GM12878 (cell line): ENCODE results near the gene SOX6. TPM values are rescaled to one million over a fixed set of nuclear protein-coding genes. Genes with fewer than 3 reads are reported as not detected.

Experiments used
- ATAC-seq: fragments of 200-7000 bp; cut with Tn5 transposase; 3 replicates; pipeline ENCODE4 v1.9.1; 2020; ENCODE audit warnings: mild to moderate bottlenecking, moderate library complexity
- BruUV-seq: library from RNA; stranded (reverse); fragments of 400-500 nt; replicated peaks from 2 replicates; lab custom pipeline; 2021; lab: Mats Ljungman, UMichigan
- CTCF ChIA-PET: fragments of 300-600 bp; sonication (Branson Sonifier 250); formaldehyde crosslinking; extraction: SDS; loops from one replicate; lab custom pipeline; 2021; ENCODE audit warnings: inconsistent platforms; lab: Yijun Ruan, JAX
- POLR2A ChIA-PET: fragments of 350-600 bp; formaldehyde crosslinking; extraction: SDS; loops from one replicate; lab custom pipeline; 2021; ENCODE audit warnings: inconsistent platforms; lab: Charles Lee
- RAD21 ChIA-PET: fragments of 300-600 bp; sonication (Branson Sonifier 250); formaldehyde crosslinking; loops from one replicate; lab custom pipeline; 2023; ENCODE audit warnings: antibody characterized with exemption; ENCODE audit not compliant: unreplicated experiment; lab: Charles Lee
- SMC1A ChIA-PET: fragments of 300-600 bp; sonication (Branson Sonifier 250); formaldehyde crosslinking; loops from one replicate; lab custom pipeline; 2023; ENCODE audit not compliant: unreplicated experiment, uncharacterized antibody; lab: Charles Lee
- DNase-seq: peaks from one replicate; pipeline ENCODE4 v3.0.0-alpha.2; 2011; ENCODE audit warnings: low read depth, low spot score
- FAIRE-seq: peaks from 3 replicates; lab custom pipeline; 2011; peaks lifted over from hg19 to GRCh38; lab: Jason Lieb, UNC
- H2AFZ ChIP-seq: 2 replicates; pipeline ENCODE4 v1.6.0; 2011; ENCODE audit warnings: low read depth, low read length, control low read depth; ENCODE audit not compliant: control insufficient read depth
- H3K27ac ChIP-seq: 2 replicates; pipeline ENCODE4 v1.5.1; 2011; ENCODE audit warnings: control low read depth; ENCODE audit not compliant: control insufficient read depth, insufficient read depth
- H3K27me3 ChIP-seq, 2 experiments: replicated peaks in 1 of 2; 2 replicates each; pipeline versions ENCODE4 v1.6.0 to v1.6.1; 2011; ENCODE audit warnings: low read length in 1 of 2; ENCODE audit not compliant: control insufficient read depth in 2 of 2, insufficient read depth in 2 of 2
- H3K36me3 ChIP-seq, 2 experiments: 2 replicates each; pipeline ENCODE4 v1.5.1; 2011; ENCODE audit warnings: low read length in 1 of 2; ENCODE audit not compliant: control insufficient read depth in 2 of 2, insufficient read depth in 2 of 2
- H3K4me1 ChIP-seq: 2 replicates; pipeline ENCODE4 v1.6.1; 2011; ENCODE audit warnings: mild to moderate bottlenecking, low read length, moderate library complexity, mixed read lengths; ENCODE audit not compliant: control insufficient read depth, insufficient read depth
- H3K4me2 ChIP-seq: 2 replicates; pipeline ENCODE4 v1.6.0; 2011; ENCODE audit warnings: control low read depth; ENCODE audit not compliant: control insufficient read depth, insufficient read depth
- H3K4me3 ChIP-seq: fragments of 200-600 bp; sonication (generic); 2 replicates; pipeline ENCODE4 v1.5.1; 2016
- H3K79me2 ChIP-seq: 2 replicates; pipeline ENCODE4 v1.6.0; 2011; ENCODE audit warnings: low read length; ENCODE audit not compliant: control insufficient read depth, insufficient read depth
- H3K9ac ChIP-seq: 2 replicates; pipeline ENCODE4 v1.8.0; 2011; ENCODE audit warnings: low read length, control low read depth, mixed read lengths; ENCODE audit not compliant: control insufficient read depth, insufficient read depth
- H3K9me3 ChIP-seq: replicated peaks from 3 replicates; pipeline ENCODE4 v1.5.1; 2011; ENCODE audit warnings: mild to moderate bottlenecking, low read length; ENCODE audit not compliant: control insufficient read depth, insufficient read depth
- H4K20me1 ChIP-seq: 2 replicates; pipeline ENCODE4 v1.6.0; 2011; ENCODE audit not compliant: control insufficient read depth, insufficient read depth
- ASH2L ChIP-seq: fragments of 300-600, 200-600 bp; sonication (generic); IDR thresholded peaks from 2 replicates; pipeline ENCODE4 v1.6.1; 2017; ENCODE audit warnings: low read depth, mild to moderate bottlenecking, borderline replicate concordance
- BMI1 ChIP-seq: fragments of 450-650 bp; IDR thresholded peaks from 2 replicates; pipeline ENCODE4 v1.6.1; 2016; ENCODE audit warnings: mild to moderate bottlenecking, moderate library complexity, borderline replicate concordance
- CBX5 ChIP-seq: sonication (generic); IDR thresholded peaks from 2 replicates; pipeline ENCODE4 v1.6.1; 2016; ENCODE audit warnings: low read depth, moderate library complexity, mild to moderate bottlenecking, inconsistent platforms
- LARP7 ChIP-seq: fragments of 450-650 bp; IDR thresholded peaks from 2 replicates; pipeline ENCODE4 v1.6.1; 2017; ENCODE audit warnings: mild to moderate bottlenecking
- MEF2B ChIP-seq: fragments of 450-650 bp; IDR thresholded peaks from 2 replicates; pipeline ENCODE4 v1.6.1; 2018; ENCODE audit warnings: mild to moderate bottlenecking, moderate library complexity; ENCODE audit not compliant: partially characterized antibody, poor library complexity, severe bottlenecking
- MXI1 ChIP-seq: fragments of 150-350 bp; IDR thresholded peaks from 2 replicates; pipeline ENCODE4 v1.6.1; 2011; ENCODE audit warnings: low read depth, mild to moderate bottlenecking, inconsistent platforms, low read length, improper control_type of control experiment
- NFXL1 ChIP-seq: fragments of 450-650 bp; IDR thresholded peaks from 2 replicates; pipeline ENCODE4 v1.6.1; 2017; ENCODE audit warnings: antibody characterized with exemption, mild to moderate bottlenecking, borderline replicate concordance
- NR2C2 ChIP-seq: IDR thresholded peaks from 2 replicates; pipeline ENCODE4 v1.6.1; 2011; ENCODE audit warnings: borderline replicate concordance, low read depth; ENCODE audit not compliant: control insufficient read depth, insufficient read length
- RBBP5 ChIP-seq: fragments of 200-600 bp; sonication (generic); conservative IDR thresholded peaks from 2 replicates; pipeline ENCODE4 v1.6.1; 2016
- YY1 ChIP-seq: IDR thresholded peaks from 2 replicates; pipeline ENCODE4 v1.6.1; 2011; ENCODE audit warnings: low read depth, mild to moderate bottlenecking, low read length
- ZBED1 ChIP-seq: IDR thresholded peaks from 2 replicates; pipeline ENCODE4 v1.6.1; 2016; ENCODE audit warnings: borderline replicate concordance
- ZNF207 ChIP-seq: fragments of 450-650 bp; IDR thresholded peaks from 2 replicates; pipeline ENCODE4 v1.6.1; 2014; ENCODE audit warnings: antibody characterized with exemption, mild to moderate bottlenecking, borderline replicate concordance
- ZNF274 ChIP-seq: IDR thresholded peaks from one replicate; pipeline ENCODE4 v1.8.0; 2011; ENCODE audit not compliant: insufficient read length, insufficient read depth
- WGBS: methylation state at CpG from one replicate; pipeline ENCODE4 v1.1.6; 2016; ENCODE audit warnings: low lambda C conversion rate; ENCODE audit not compliant: insufficient replicate concordance, insufficient coverage; ENCODE audit errors: missing lambda C conversion rate; 5-methylcytosine and 5-hydroxymethylcytosine counted together
- in situ Hi-C: fragments of 300-500 bp; cut with MboI; formaldehyde crosslinking; loops from 9 replicates; pipeline ENCODE4 v1.14.3; 2018; ENCODE audit warnings: mixed read lengths
- intact Hi-C: fragments of 100-400 bp; cut with micrococcal nuclease; formaldehyde crosslinking; loops from one replicate; pipeline ENCODE4 v1.14.2; 2022; ENCODE audit not compliant: unreplicated experiment
- polyA plus RNA-seq, 11 experiments: library from polyadenylated mRNA; depleted of rRNA in 4 of 11; unstranded in 6 of 11; stranded (reverse) in 5 of 11; fragments of >200 nt; fragmentation: Nextera tagmentation in 4 of 11; fragmentation: Illumina TruSeq in 1 of 11; extraction: Ambion mirVana in 4 of 11; extraction: Trizol in 1 of 11; gene quantifications; 1 replicate in 1 of 11; 2 replicates in 10 of 11; pipeline versions ENCODE4 v1.2.1 to v1.2.3, GENCODE V29; 2011 to 2016; ENCODE audit warnings: inconsistent platforms in 2 of 11, missing spikeins in 2 of 11, low read depth in 1 of 11
- total RNA-seq, 4 experiments: library from RNA; depleted of rRNA in 3 of 4; stranded (reverse); fragments of >200 nt in 3 of 4; fragmentation: Illumina TruSeq in 1 of 4; extraction: Trizol in 1 of 4; gene quantifications; 2 replicates each; pipeline versions ENCODE4 v1.2.1 to v1.2.3, GENCODE V29; 2013 to 2021
- TF ChIP-seq, protein P1 (sequence below): fragments of 450-650 bp; IDR thresholded peaks from 2 replicates; pipeline ENCODE4 v1.6.1; 2017; ENCODE audit warnings: low read depth, mild to moderate bottlenecking, moderate library complexity
- TF ChIP-seq, protein P2 (sequence below): IDR thresholded peaks from 2 replicates; pipeline ENCODE4 v1.6.1; 2012; ENCODE audit warnings: low read depth, low read length, improper control_type of control experiment

SOX6 gene
- total and polyA plus RNA-seq, 10 of the 15 experiments (the other 5 are each of a cell fraction or from before 2014, with no cell fraction given), result 0.03 to 0.71 (median 0.29) TPM; not detected in 4

DNA sequence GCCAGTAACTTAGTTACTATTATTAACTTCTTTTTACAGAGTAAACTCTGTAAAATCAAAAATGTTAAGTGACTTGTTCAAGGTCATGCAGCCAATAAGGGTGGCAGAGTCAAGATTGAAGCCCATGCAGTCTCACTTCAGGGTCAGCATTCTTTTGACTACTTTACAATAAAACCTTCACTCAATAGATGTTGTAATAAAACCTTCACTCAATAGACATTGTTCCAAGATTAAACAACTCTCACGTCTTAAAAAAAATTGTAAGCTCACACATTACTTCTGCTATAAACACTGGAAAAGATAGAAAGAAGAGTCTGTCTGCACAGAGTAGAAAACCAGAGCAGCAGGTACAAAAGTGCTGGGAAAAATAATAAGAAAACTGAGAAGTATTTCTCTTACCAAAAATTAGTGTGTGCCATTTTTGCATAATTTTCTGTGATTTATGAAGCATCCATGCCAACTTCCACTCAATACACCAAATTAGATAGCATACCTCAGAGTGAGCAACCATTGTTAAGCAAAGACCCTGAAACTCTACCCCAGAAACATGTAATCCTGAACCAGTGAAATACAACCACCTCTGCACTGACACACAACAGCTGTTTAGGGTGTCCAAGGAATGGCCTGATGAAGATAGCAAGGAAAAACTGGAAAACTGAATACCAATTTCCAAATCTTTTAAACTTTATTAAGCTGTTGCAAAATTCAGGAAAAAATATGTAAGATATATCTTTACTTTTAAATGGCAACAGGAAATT lies 4.9 kb upstream of the SOX6 start:
- ChIA-PET SMC1A (no interaction called here), RAD21 (no interaction called here), POLR2A (no interaction called here), CTCF (interaction anchor here (0.6 kb wide), 1 partner anchor 55 kb away, joined by 3 read pairs; no protein-coding TSS in a partner anchor)
- no peak for ATAC-seq
- H3K9me3 ChIP-seq, result no peaks in the 10 kb centered on the region
- H4K20me1 ChIP-seq, result no peaks in the 10 kb centered on the region
- H3K4me3 ChIP-seq, result no peak overlapping the region
- no peak for DNase-seq
- intact Hi-C loops (no loop called here), in situ Hi-C loops (no loop called here)
- H3K4me2 ChIP-seq, result no peak overlapping the region
- TF ChIP-seq LARP7 (no peak), ASH2L (no peak)
- WGBS, result 0% methylated on average over 1 of the region's 1 CpG
- no peak overlapping the region for H3K27ac ChIP-seq
- BruUV-seq, result no TSS peak
- no peak overlapping the region for H2AFZ ChIP-seq
- no peaks in the 10 kb centered on the region for H3K36me3 ChIP-seq
- H3K4me1 ChIP-seq, result no peaks in the 10 kb centered on the region
- no peaks in the 10 kb centered on the region for H3K27me3 ChIP-seq
- H3K79me2 ChIP-seq, result no peaks in the 10 kb centered on the region
- no peak overlapping the region for H3K9ac ChIP-seq
- FAIRE-seq, result no peak

DNA sequence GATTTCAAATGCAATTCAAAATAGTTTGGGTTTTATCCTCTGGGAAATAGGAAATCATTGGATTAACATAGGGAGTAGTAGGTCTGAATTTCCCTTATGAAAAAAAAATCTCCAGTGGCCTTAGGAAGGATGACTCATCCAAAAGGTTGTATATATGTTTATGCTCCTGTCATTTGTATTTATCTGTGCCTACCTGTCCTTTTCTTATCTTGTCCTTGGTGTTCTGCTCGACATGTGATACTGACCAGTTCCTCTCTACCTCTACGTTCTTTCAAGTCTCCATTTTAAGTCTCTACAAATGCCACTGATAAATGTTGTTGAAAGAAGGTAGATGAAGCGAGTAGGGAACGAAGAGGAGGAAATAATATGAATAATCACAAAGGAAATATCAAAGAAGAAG lies 3.0 kb upstream of the SOX6 start:
- Histone ChIP-seq H2AFZ (no peak overlapping the region), H3K4me2 (no peak overlapping the region), H3K9ac (no peak overlapping the region), H3K79me2 (no peaks in the 10 kb centered on the region), H3K9me3 (no peaks in the 10 kb centered on the region), H3K27me3 (no peaks in the 10 kb centered on the region; a peak in 1 of 4 replicates), H3K27ac (no peak overlapping the region), H3K4me1 (no peaks in the 10 kb centered on the region), H3K4me3 (no peak overlapping the region), H4K20me1 (no peaks in the 10 kb centered on the region), H3K36me3 (no peaks in the 10 kb centered on the region)
- ATAC-seq, result no peak
- ChIA-PET POLR2A (no interaction called here), RAD21 (no interaction called here), SMC1A (no interaction called here), CTCF (no interaction called here)
- no TSS peak for BruUV-seq
- 2% methylated on average over 4 of the region's 4 CpGs for WGBS
- DNase-seq, result no peak
- no peak for FAIRE-seq
- TF ChIP-seq RBBP5, result no peak
- TF ChIP-seq BMI1, result no peak
- TF ChIP-seq, protein P1, sequence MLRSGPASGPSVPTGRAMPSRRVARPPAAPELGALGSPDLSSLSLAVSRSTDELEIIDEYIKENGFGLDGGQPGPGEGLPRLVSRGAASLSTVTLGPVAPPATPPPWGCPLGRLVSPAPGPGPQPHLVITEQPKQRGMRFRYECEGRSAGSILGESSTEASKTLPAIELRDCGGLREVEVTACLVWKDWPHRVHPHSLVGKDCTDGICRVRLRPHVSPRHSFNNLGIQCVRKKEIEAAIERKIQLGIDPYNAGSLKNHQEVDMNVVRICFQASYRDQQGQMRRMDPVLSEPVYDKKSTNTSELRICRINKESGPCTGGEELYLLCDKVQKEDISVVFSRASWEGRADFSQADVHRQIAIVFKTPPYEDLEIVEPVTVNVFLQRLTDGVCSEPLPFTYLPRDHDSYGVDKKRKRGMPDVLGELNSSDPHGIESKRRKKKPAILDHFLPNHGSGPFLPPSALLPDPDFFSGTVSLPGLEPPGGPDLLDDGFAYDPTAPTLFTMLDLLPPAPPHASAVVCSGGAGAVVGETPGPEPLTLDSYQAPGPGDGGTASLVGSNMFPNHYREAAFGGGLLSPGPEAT, result no peak
- no peak for TF ChIP-seq NR2C2
- TF ChIP-seq MEF2B, result no peak
- no peak for TF ChIP-seq CBX5
- TF ChIP-seq ZNF274, result no peak
- TF ChIP-seq MXI1, result no peak
- TF ChIP-seq, protein P2, sequence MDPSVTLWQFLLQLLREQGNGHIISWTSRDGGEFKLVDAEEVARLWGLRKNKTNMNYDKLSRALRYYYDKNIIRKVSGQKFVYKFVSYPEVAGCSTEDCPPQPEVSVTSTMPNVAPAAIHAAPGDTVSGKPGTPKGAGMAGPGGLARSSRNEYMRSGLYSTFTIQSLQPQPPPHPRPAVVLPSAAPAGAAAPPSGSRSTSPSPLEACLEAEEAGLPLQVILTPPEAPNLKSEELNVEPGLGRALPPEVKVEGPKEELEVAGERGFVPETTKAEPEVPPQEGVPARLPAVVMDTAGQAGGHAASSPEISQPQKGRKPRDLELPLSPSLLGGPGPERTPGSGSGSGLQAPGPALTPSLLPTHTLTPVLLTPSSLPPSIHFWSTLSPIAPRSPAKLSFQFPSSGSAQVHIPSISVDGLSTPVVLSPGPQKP, result no peak
- no peak for TF ChIP-seq ZNF207
- no peak for TF ChIP-seq ZBED1
- no peak for TF ChIP-seq YY1
- TF ChIP-seq NFXL1, result no peak
- in situ Hi-C loops, result no loop called here
- intact Hi-C loops, result no loop called here
